Right kidney (tissue), 9 donors: Measurements from ENCODE around the gene PDAP1.
"Not testable (repeated sequence)": the region's sequence is repeated elsewhere in the genome, so short reads cannot be mapped to it uniquely, and the experiment has no call there.

ENCODE experiments used
- DNase-seq: peaks from one replicate; pipeline ENCODE4 v3.0.0-alpha.2; 2016
- long read RNA-seq, 8 donors: transcript quantifications; one replicate each; lab custom pipeline, GENCODE V29; 2026

PDAP1 gene, protein sequence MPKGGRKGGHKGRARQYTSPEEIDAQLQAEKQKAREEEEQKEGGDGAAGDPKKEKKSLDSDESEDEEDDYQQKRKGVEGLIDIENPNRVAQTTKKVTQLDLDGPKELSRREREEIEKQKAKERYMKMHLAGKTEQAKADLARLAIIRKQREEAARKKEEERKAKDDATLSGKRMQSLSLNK
- long read RNA-seq, donor 1, transcript PDAP1-201 (6 exons, 2,546 nt) = major isoform, 45 of 78 reads
- long read RNA-seq, donor 1, partial matches to known transcripts = 28 of 78 reads
- long read RNA-seq, donor 1, other reads (novel, unspliced or antisense) = 5 of 78 reads
- long read RNA-seq, donor 2, transcript PDAP1-201 (6 exons, 2,546 nt) = major isoform, 19 of 26 reads
- long read RNA-seq, donor 2, partial matches to known transcripts = 7 of 26 reads
- long read RNA-seq, donor 2, other reads (novel, unspliced or antisense) = 0 of 26 reads
- long read RNA-seq, donor 3, transcript PDAP1-201 (6 exons, 2,546 nt) = major isoform, 18 of 23 reads
- long read RNA-seq, donor 3, partial matches to known transcripts = 5 of 23 reads
- long read RNA-seq, donor 3, other reads (novel, unspliced or antisense) = 0 of 23 reads
- long read RNA-seq, donor 4, transcript PDAP1-201 (6 exons, 2,546 nt) = major isoform, 20 of 82 reads
- long read RNA-seq, donor 4, partial matches to known transcripts = 53 of 82 reads
- long read RNA-seq, donor 4, other reads (novel, unspliced or antisense) = 9 of 82 reads
- long read RNA-seq, donor 5, transcript PDAP1-201 (6 exons, 2,546 nt) = major isoform, 57 of 197 reads
- long read RNA-seq, donor 5, partial matches to known transcripts = 81 of 197 reads
- long read RNA-seq, donor 5, other reads (novel, unspliced or antisense) = 59 of 197 reads
- long read RNA-seq, donor 6, transcript PDAP1-201 (6 exons, 2,546 nt) = major isoform, 33 of 181 reads
- long read RNA-seq, donor 6, partial matches to known transcripts = 122 of 181 reads
- long read RNA-seq, donor 6, other reads (novel, unspliced or antisense) = 26 of 181 reads
- long read RNA-seq, donor 7, transcript PDAP1-201 (6 exons, 2,546 nt) = major isoform, 44 of 100 reads
- long read RNA-seq, donor 7, partial matches to known transcripts = 56 of 100 reads
- long read RNA-seq, donor 7, other reads (novel, unspliced or antisense) = 0 of 100 reads
- long read RNA-seq, donor 8, transcript PDAP1-201 (6 exons, 2,546 nt) = major isoform, 36 of 56 reads
- long read RNA-seq, donor 8, partial matches to known transcripts = 19 of 56 reads
- long read RNA-seq, donor 8, other reads (novel, unspliced or antisense) = 0 of 56 reads

DNA sequence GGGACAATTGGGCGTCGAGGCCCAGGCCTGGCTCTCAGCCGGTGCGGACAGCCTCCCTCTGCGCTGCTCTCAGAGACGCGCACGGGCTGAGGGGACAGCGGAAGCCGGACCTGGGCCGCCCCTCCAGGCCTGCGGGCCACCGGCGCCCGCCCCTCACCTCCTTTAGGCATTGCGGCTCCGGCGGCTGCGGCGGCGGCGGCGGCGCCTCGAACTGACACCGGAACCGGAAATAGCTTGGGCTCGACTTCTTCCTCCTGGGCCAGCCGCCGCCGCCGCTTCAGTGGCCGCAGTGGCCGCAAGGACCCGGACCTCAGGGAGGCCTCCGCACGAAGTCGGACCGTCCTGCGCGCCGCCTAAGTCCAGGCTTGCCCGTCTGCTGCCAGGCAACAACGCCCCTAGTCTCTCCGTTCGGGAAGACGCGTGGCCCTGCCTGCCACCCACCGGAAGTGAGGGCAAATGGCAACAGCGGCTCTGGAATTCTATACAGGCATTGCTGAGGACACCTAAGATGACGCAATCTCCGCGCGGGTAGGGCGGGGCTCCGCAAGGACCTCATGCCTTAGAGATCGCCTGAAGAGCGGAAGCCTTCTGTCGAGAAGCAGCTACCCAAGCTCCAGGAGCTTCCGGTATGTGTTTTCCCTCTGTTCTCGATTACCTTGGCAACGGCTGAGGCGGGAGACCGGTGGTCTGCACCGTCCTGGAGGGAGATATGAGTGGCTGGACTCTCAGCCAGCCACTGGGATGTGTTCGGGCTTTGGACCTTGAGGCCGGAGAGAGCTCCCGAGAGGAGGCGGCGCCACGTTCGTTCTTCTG, at the start of gene PDAP1, which contains the start of gene BUD31:
PDAP1 (minus strand) TSS at position 219 of the 813 bp plus-strand sequence; CDS start at position 170, 49 bp downstream.
BUD31 (plus strand) TSS at position 591 of the 813 bp plus-strand sequence. CDS start 2,124 bp downstream, outside the sequence.
- peak; percentile 100 for DNase-seq

GRCh38 chr7:99457650-99458493, 49.5 kb upstream of the PDAP1 start:
- no peak for DNase-seq

DNA sequence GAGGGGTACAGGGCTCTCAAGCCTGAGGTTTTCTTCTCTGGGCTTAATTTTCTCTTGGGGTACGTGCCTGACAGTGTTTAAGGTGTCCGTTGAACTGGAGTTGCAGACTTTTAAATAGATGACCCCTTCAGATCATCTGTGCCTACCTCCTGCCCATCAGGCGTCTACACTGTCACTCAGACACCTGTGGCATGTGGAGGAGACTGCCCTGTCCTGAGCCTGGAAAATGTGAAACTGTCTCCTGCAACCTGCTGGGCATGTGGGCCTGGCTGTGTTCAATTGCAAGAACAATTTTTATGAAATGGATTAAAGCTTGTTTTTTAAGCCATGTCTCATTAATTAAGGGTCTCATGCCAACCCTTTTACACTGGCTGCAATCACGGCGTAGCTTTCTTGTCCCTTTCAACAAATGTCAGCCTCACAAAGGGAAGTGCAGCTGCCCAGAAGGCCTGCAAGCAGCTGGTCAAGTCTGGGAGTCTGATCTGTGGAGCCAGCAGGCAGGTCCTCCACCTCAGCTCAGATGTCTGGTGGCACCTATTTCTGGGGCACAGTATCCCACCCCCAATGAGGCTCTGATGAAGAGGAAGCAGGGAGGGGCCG, 48.8 kb upstream of the PDAP1 start:
- DNase-seq = no peak

- DNase-seq = no peak
These were observed 47.9 kb upstream of the PDAP1 start for GRCh38 chr7:99456288-99456687.

- DNase-seq = no peak
These were observed 47.5 kb upstream of the PDAP1 start for GRCh38 chr7:99455874-99456273.

DNA sequence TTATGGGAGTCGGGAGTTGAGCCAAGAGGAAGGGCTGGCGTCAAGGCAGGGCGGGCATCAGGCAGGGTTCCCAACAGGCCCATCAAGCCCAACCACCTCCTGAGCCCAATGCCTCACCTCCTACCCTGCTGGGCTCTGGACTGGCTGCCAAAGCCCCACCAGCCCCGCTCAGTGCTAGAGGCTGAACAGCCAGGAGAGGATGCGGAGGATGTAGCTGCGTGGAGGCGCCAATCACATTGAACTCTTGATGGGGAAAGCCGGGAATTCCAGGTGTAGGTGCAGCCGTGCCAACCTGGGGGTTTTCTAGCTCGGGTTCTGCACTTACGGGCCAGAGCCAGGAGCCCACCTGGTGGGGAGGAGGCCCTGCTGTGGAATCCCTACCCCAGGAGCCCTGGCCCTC, 44.7 kb upstream of the PDAP1 start:
- no peak for DNase-seq

GRCh38 chr7:99452541-99452940, 44.1 kb upstream of the PDAP1 start:
- DNase-seq = no peak

GRCh38 chr7:99451936-99452335, 43.5 kb upstream of the PDAP1 start:
- DNase-seq = no peak

- no peak for DNase-seq
These were observed 40.9 kb upstream of the PDAP1 start for GRCh38 chr7:99449326-99449725.

GRCh38 chr7:99448855-99449254, 40.5 kb upstream of the PDAP1 start:
- DNase-seq = no peak

- no peak for DNase-seq
These were observed 39.5 kb upstream of the PDAP1 start for GRCh38 chr7:99447943-99448342.

DNA sequence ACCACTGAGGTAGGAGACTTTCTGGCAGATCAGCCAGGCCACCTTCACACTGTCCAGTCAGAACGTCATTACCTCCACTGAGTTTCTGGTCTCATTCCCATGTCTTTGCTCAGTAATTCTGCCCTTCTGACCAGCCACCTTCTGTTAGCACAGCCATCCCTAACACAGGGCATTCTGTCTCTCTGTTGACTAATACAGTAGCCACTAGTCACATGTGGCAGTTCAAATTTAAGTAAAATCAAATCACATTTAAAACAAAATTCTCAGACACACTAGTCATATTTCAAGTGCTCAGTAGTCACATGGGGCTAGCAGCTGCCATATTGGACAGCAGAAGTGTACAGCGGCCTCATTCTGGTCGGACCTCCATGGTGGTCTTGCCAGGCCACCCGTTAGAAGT, 37.7 kb upstream of the PDAP1 start:
- no peak for DNase-seq

GRCh38 chr7:99440195-99440594, 31.8 kb upstream of the PDAP1 start:
- DNase-seq = no peak

GRCh38 chr7:99438573-99439480, 30.4 kb upstream of the PDAP1 start, which contains the start of the genes CPSF4 and PTCD1:
Gene CPSF4, plus strand, starts transcription at chr7:99438943. Its CDS starts 140 bp downstream, at chr7:99439083.
Gene PTCD1, minus strand, starts transcription at chr7:99438798. Its CDS starts 3,556 bp downstream, at chr7:99435242.
- DNase-seq = peak; percentile 79

- no peak for DNase-seq
These were observed 29.7 kb upstream of the PDAP1 start for GRCh38 chr7:99437946-99438572.

GRCh38 chr7:99433158-99433557, 24.8 kb upstream of the PDAP1 start:
- no peak for DNase-seq

GRCh38 chr7:99431756-99432540, 23.6 kb upstream of the PDAP1 start:
- DNase-seq = not testable (repeated sequence)
